Neuronal stem cell (in vitro differentiated cells): Measurements from ENCODE around the gene SLC26A8.

Experiments used
- DNase-seq: peaks from one replicate; pipeline ENCODE4 v3.0.0-alpha.2; 2013; ENCODE audit warnings: low spot score
- H2AFZ ChIP-seq: one replicate; pipeline ENCODE4 v1.6.1; 2013; ENCODE audit warnings: mild to moderate bottlenecking, low read length, inconsistent platforms
- H2AK5ac ChIP-seq: 2 replicates; pipeline ENCODE4 v1.6.1; 2013; ENCODE audit warnings: low read depth, mild to moderate bottlenecking, inconsistent platforms, low read length, moderate library complexity, mixed read lengths
- H2BK120ac ChIP-seq: 2 replicates; pipeline ENCODE4 v1.6.1; 2013; ENCODE audit warnings: low read depth, mild to moderate bottlenecking, inconsistent platforms, low read length, moderate library complexity, mixed read lengths
- H2BK12ac ChIP-seq: one replicate; pipeline ENCODE4 v1.6.1; 2013; ENCODE audit warnings: low read length, inconsistent platforms
- H2BK15ac ChIP-seq: 2 replicates; pipeline ENCODE4 v1.6.1; 2013; ENCODE audit warnings: mild to moderate bottlenecking, low read length, inconsistent platforms, mixed read lengths
- H2BK5ac ChIP-seq: one replicate; pipeline ENCODE4 v1.6.1; 2013; ENCODE audit warnings: inconsistent platforms, mild to moderate bottlenecking, low read length, moderate library complexity
- H3K14ac ChIP-seq: one replicate; pipeline ENCODE4 v1.6.1; 2013; ENCODE audit warnings: low read length, inconsistent platforms
- H3K18ac ChIP-seq: 2 replicates; pipeline ENCODE4 v1.6.1; 2013; ENCODE audit warnings: low read length, inconsistent platforms
- H3K23ac ChIP-seq: 2 replicates; pipeline ENCODE4 v1.6.1; 2013; ENCODE audit warnings: low read depth, mild to moderate bottlenecking, mixed read lengths, low read length, inconsistent platforms; ENCODE audit not compliant: poor library complexity
- H3K27ac ChIP-seq: replicated peaks from 3 replicates; pipeline ENCODE4 v1.5.1; 2013; ENCODE audit warnings: low read length, inconsistent platforms
- H3K27me3 ChIP-seq, 3 experiments: 2 replicates each; pipeline ENCODE4 v1.6.1; 2013; ENCODE audit warnings: low read length in 3 of 3, mild to moderate bottlenecking in 2 of 3, inconsistent platforms in 1 of 3, low read depth in 1 of 3, mixed read lengths in 1 of 3, moderate library complexity in 1 of 3; ENCODE audit not compliant: control insufficient read depth in 3 of 3, insufficient read depth in 3 of 3
- H3K36me3 ChIP-seq, 2 donors: replicated peaks in 1 of 2; 2 replicates each; pipeline ENCODE4 v1.6.1; 2013; ENCODE audit warnings: low read length in 2 of 2; ENCODE audit not compliant: control insufficient read depth in 2 of 2, insufficient read depth in 2 of 2
- H3K4ac ChIP-seq: 2 replicates; pipeline ENCODE4 v1.6.1; 2013; ENCODE audit warnings: inconsistent platforms, mild to moderate bottlenecking, low read length, moderate library complexity
- H3K4me1 ChIP-seq, 2 donors: 1 replicate in 1 of 2; 2 replicates in 1 of 2; pipeline ENCODE4 v1.6.1; 2013; ENCODE audit warnings: low read length in 2 of 2, low read depth in 1 of 2; ENCODE audit not compliant: control insufficient read depth in 2 of 2, insufficient read depth in 1 of 2
- H3K4me2 ChIP-seq: one replicate; pipeline ENCODE4 v1.6.1; 2013; ENCODE audit warnings: mild to moderate bottlenecking, low read length, inconsistent platforms; ENCODE audit not compliant: insufficient read depth, poor library complexity, severe bottlenecking
- H3K4me3 ChIP-seq, 2 donors: 2 replicates each; pipeline ENCODE4 v1.5.1; 2013; ENCODE audit warnings: low read length in 2 of 2, mild to moderate bottlenecking in 2 of 2, inconsistent platforms in 1 of 2, moderate library complexity in 1 of 2
- H3K79me1 ChIP-seq: one replicate; pipeline ENCODE4 v1.6.1; 2013; ENCODE audit warnings: low read depth, mild to moderate bottlenecking, inconsistent platforms, low read length, moderate library complexity
- H3K9ac ChIP-seq: one replicate; pipeline ENCODE4 v1.6.1; 2013; ENCODE audit warnings: mild to moderate bottlenecking, low read depth, low read length, inconsistent platforms; ENCODE audit not compliant: poor library complexity
- H3K9me3 ChIP-seq, 2 donors: replicated peaks in 1 of 2; 2 replicates each; pipeline versions ENCODE3 to v1.6.1; 2013; ENCODE audit warnings: low read length in 2 of 2, mild to moderate bottlenecking in 2 of 2, inconsistent platforms in 1 of 2, low read depth in 1 of 2, mixed read lengths in 1 of 2, moderate library complexity in 1 of 2; ENCODE audit not compliant: control insufficient read depth in 2 of 2, insufficient read depth in 1 of 2
- H4K8ac ChIP-seq: one replicate; pipeline ENCODE4 v1.6.1; 2013; ENCODE audit warnings: low read depth, mild to moderate bottlenecking, inconsistent platforms, low read length, moderate library complexity
- H4K91ac ChIP-seq: one replicate; pipeline ENCODE4 v1.6.1; 2013; ENCODE audit warnings: low read length, low read depth, mild to moderate bottlenecking, inconsistent platforms; ENCODE audit not compliant: poor library complexity
- WGBS, 2 donors: extraction: QIAGEN DNeasy Blood & Tissue Kit; methylation state at CpG; one replicate each; pipeline ENCODE4 v1.1.7; 2013; ENCODE audit warnings: missing lambda C conversion rate in 2 of 2, mixed read lengths in 1 of 2; ENCODE audit not compliant: insufficient read length in 2 of 2, insufficient replicate concordance in 1 of 2; ENCODE audit errors: extremely low coverage in 2 of 2; 5-methylcytosine and 5-hydroxymethylcytosine counted together

Gene SLC26A8

DNA sequence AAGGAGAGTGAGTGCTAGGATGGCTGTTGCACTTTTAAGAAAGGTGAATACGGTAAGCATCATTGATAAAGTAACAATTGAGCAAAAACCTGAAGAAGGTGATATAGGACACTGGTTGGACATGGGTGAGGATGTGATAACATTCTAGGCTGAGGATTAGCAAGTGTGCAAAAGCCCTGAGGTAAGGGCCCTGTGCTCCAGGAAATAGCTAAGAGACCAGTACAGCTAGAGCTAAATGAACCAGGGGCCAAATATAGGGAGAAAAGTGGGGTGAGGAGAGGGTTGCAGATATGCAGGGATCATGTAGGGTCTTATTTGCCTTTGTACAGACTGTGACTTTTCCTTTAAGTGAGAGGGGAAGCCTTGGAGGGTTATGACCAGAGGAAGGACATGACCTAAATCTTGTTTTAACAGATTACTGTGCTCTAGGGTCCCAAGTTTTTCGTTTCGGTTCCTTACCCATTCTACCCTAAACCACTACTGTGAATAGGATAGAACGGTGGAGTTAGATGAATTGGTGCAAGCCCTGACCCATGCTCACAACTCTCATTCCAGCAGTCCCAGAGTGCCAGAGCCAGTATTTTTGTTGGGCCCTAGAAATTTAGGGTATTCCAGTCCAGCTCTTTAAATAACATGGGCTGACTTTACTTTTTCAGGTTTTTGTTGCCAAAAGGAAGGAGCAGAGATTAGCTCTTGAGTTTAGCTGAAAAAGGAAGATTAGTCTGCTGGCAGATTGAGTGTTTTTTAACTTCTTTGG is 13.9 kb upstream of the SLC26A8 start:
- H3K9me3 ChIP-seq = no peaks in the 10 kb centered on the region

DNA sequence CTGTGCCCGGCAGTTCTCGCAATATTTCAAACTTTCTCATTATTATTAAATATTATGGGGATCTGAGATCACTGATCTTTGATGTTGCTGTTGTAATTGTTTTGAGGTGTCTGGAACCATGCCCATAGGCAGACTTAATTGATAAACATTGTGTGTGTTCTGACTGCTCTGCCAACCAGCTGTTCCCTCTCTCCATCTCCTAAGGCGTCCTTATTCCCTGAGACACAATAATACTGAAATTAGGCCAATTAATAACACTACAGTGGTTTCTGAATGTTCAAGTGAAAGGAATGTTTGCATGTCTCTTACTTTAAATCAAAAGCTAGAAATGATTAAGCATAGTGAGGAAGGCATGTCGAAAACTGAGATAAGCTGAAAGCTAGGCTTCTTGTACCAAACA is 10.8 kb upstream of the SLC26A8 start:
- H3K18ac ChIP-seq = no peak overlapping the region
- H3K27ac ChIP-seq = no peak overlapping the region
- H4K91ac ChIP-seq = no peak overlapping the region
- H3K4me2 ChIP-seq = no peak overlapping the region
- H2AFZ ChIP-seq = no peak overlapping the region
- H2BK12ac ChIP-seq = no peak overlapping the region
- peaks cover 0 to 2% of the 10 kb centered on the region in 2 donors for H3K4me1 ChIP-seq
- peaks cover 0 to 2% of the 10 kb centered on the region in 2 donors for H3K36me3 ChIP-seq
- DNase-seq = no peak
- H3K27me3 ChIP-seq = no peaks in the 10 kb centered on the region
- no peak overlapping the region for H4K8ac ChIP-seq
- H3K4me3 ChIP-seq = no peak overlapping the region
- no peak overlapping the region for H3K14ac ChIP-seq
- H3K79me1 ChIP-seq = no peaks in the 10 kb centered on the region
- H2BK120ac ChIP-seq = no peak overlapping the region
- H3K23ac ChIP-seq = no peak overlapping the region
- no peak overlapping the region for H2BK5ac ChIP-seq
- H3K9ac ChIP-seq = no peak overlapping the region
- H3K4ac ChIP-seq = no peak overlapping the region
- WGBS, 2 donors = no CpG with 5 or more reads among the region's 4 CpGs
- no peak overlapping the region for H2AK5ac ChIP-seq
- no peaks in the 10 kb centered on the region for H3K9me3 ChIP-seq
- H2BK15ac ChIP-seq = no peak overlapping the region

More for the DNA sequence above, 13.9 kb upstream of the SLC26A8 start:
- Histone ChIP-seq H3K4ac (no peak overlapping the region), H3K23ac (no peak overlapping the region), H3K36me3 (peaks cover 0 to 2% of the 10 kb centered on the region in 2 donors), H3K4me1 (no peaks in the 10 kb centered on the region), H2BK120ac (no peak overlapping the region), H2BK12ac (no peak overlapping the region), H3K4me3 (no peak overlapping the region), H2BK5ac (no peak overlapping the region), H2AK5ac (no peak overlapping the region), H3K9ac (no peak overlapping the region), H4K91ac (no peak overlapping the region), H3K79me1 (no peaks in the 10 kb centered on the region), H3K18ac (no peak overlapping the region), H4K8ac (no peak overlapping the region), H3K14ac (no peak overlapping the region), H3K27ac (no peak overlapping the region), H2AFZ (no peak overlapping the region), H3K4me2 (no peak overlapping the region), H3K27me3 (no peaks in the 10 kb centered on the region), H2BK15ac (no peak overlapping the region)
- no peak for DNase-seq
- no CpG with 5 or more reads among the region's 4 CpGs for WGBS, 2 donors

DNA sequence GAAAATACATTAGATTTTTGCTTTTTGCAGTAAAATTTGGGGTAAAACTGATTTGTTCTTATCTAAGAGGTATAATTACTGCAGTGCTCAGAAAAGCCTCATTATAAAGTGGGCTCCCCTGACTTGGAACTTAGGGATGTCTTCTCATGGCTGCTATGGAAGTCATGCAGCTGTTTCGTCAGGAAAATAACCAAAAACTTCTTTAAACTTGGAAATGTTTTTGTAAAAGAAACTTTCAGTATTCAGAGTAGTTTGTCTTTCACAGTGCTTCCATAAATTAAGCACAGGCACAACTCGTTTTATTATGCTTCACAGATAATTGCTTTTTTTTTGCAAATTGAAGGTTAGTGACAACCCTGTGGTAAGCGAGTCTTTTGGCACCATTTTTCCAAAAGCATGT is 10.0 kb upstream of the SLC26A8 start:
- Histone ChIP-seq H3K36me3 (peaks cover 0 to 2% of the 10 kb centered on the region in 2 donors), H3K23ac (no peak overlapping the region), H3K27me3 (no peaks in the 10 kb centered on the region), H4K91ac (no peak overlapping the region), H2BK5ac (no peak overlapping the region), H2BK12ac (no peak overlapping the region), H2AK5ac (no peak overlapping the region), H4K8ac (no peak overlapping the region), H3K4me1 (peaks cover 0 to 5% of the 10 kb centered on the region in 2 donors), H2AFZ (no peak overlapping the region), H3K4ac (no peak overlapping the region), H3K18ac (no peak overlapping the region), H3K4me2 (no peak overlapping the region), H3K14ac (no peak overlapping the region), H3K27ac (no peak overlapping the region), H3K4me3 (no peak overlapping the region), H3K9me3 (no peaks in the 10 kb centered on the region), H3K79me1 (no peaks in the 10 kb centered on the region), H3K9ac (no peak overlapping the region), H2BK15ac (no peak overlapping the region), H2BK120ac (no peak overlapping the region)
- DNase-seq = no peak
- no CpG with 5 or more reads among the region's 3 CpGs for WGBS, 2 donors

DNA sequence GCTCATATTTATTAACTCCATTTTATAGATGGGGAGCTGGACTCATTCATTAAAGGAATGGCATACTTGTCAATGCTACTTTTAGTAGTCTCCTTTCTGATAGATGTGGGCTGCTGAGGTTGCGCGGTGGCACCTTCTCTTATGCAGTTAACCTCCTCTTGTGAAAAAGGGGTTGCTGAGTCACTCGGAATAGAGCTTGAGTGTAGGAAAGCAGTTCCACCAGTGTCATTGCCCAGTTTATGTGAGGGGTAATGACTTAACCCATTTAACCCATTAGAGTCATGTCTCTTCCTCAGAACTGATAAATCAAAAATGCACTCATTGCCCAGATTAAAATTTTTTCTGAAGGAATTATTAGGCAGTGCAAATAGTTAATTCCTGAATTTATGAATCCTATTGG is 9.5 kb upstream of the SLC26A8 start:
- H2AK5ac ChIP-seq = no peak overlapping the region

More for the DNA sequence above, 9.5 kb upstream of the SLC26A8 start:
- Histone ChIP-seq H3K27me3 (no peaks in the 10 kb centered on the region), H3K9me3 (no peaks in the 10 kb centered on the region), H3K4me2 (no peak overlapping the region), H3K18ac (no peak overlapping the region), H3K27ac (no peak overlapping the region), H3K14ac (no peak overlapping the region), H2BK15ac (no peak overlapping the region), H2BK12ac (no peak overlapping the region), H3K9ac (no peak overlapping the region), H3K79me1 (no peaks in the 10 kb centered on the region), H3K4ac (no peak overlapping the region), H2BK5ac (no peak overlapping the region), H2AFZ (no peak overlapping the region), H3K4me3 (no peak overlapping the region), H4K91ac (no peak overlapping the region), H4K8ac (no peak overlapping the region), H3K4me1 (peaks cover 0 to 5% of the 10 kb centered on the region in 2 donors), H3K23ac (no peak overlapping the region), H2BK120ac (no peak overlapping the region), H3K36me3 (peaks cover 0 to 2% of the 10 kb centered on the region in 2 donors)
- no CpG with 5 or more reads among the region's 3 CpGs for WGBS, 2 donors
- DNase-seq = no peak
